Measurements from ENCODE around the gene RPS17. TPM values are rescaled to one million over a fixed set of nuclear protein-coding genes. Genes with fewer than 3 reads are reported as not detected.
"Not testable (repeated sequence)": the region's sequence is repeated elsewhere in the genome, so short reads cannot be mapped to it uniquely, and the experiment has no call there.

RPS17 gene
- total and polyA plus RNA-seq, 2 of the 4 experiments (the other 2 are of a cell fraction), result 2,617 to 4,201 TPM

DNA sequence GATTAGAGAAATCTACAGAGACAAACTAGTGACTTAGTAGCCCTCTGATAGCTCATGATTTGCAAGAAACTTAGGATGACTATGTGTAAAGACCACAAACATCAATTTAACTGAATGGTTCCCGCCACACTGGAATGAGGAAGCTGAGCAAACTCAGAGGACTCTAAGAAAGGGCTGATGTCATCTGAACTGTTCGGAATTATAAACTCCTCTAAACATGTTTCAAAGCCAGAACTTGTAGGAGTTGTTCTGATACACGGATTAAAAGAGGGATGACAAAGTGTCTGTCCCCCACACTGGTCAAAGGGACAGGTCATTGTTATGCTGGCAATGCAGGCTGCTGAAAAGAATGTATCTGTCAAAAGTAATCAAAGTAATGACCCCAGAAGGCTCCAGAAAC lies 34.4 kb downstream of the RPS17 start:
- H3K14ac ChIP-seq (replicated peaks; ENCODE audit: low read depth, low read length); H4K8ac ChIP-seq (ENCODE audit: low read depth in 2 of 2, low read length in 2 of 2); H2AK9ac ChIP-seq (replicated peaks; ENCODE audit: low read depth, low read length, poor library complexity); BruUV-seq (replicated peaks); H4K5ac ChIP-seq (ENCODE audit: low read depth, low read length); intact Hi-C loops (cut with micrococcal nuclease); H3K79me1 ChIP-seq (ENCODE audit: low read depth in 1 of 2, low read length in 2 of 2); H2BK15ac ChIP-seq (ENCODE audit: low read depth, low read length); H3K9me3 ChIP-seq (ENCODE audit: control insufficient read depth, insufficient read depth, low read length); H3K9ac ChIP-seq (ENCODE audit: low read depth, low read length); H3K23ac ChIP-seq (ENCODE audit: low read depth, low read length); POLR2A ChIA-PET (ENCODE audit: unreplicated experiment); H3K56ac ChIP-seq (ENCODE audit: extremely low read depth, insufficient read depth, low read length); H2BK20ac ChIP-seq (ENCODE audit: low read depth, low read length); H3K9me1 ChIP-seq (ENCODE audit: insufficient read depth, low read length); DNase-seq; H3K27me3 ChIP-seq (ENCODE audit: control insufficient read depth, insufficient read depth, low read length); H2BK120ac ChIP-seq (ENCODE audit: low read depth, low read length); H4K91ac ChIP-seq (ENCODE audit: insufficient read depth, low read depth, low read length); H2AK5ac ChIP-seq (ENCODE audit: low read depth, low read length); in situ Hi-C loops (cut with MboI; ENCODE audit: low sequenced_read_pairs); H3K4ac ChIP-seq (ENCODE audit: low read depth, low read length); dilution Hi-C loops (cut with HindIII; ENCODE audit: low sequenced_read_pairs, unreplicated experiment); H3K36me3 ChIP-seq (ENCODE audit: control insufficient read depth, insufficient read depth, low read length); H4K20me1 ChIP-seq (ENCODE audit: insufficient read depth, low read length); H3K27ac ChIP-seq (ENCODE audit: insufficient read depth, low read length); H3K4me1 ChIP-seq (ENCODE audit: control insufficient read depth, insufficient read depth, low read length); CTCF ChIA-PET; H3K18ac ChIP-seq (ENCODE audit: low read depth, low read length); H3K4me2 ChIP-seq (ENCODE audit: low read depth, low read length); H3K4me3 ChIP-seq (ENCODE audit: insufficient read depth, low read depth, low read length); H2BK5ac ChIP-seq (ENCODE audit: low read depth, low read length, poor library complexity, severe bottlenecking); H2AFZ ChIP-seq (replicated peaks; ENCODE audit: low read length, poor library complexity): not testable (repeated sequence)
- peak; percentile 82 for ATAC-seq (ENCODE audit: low read depth)
- no CpG with 5 or more reads among the region's 3 CpGs for WGBS, 2 experiments (ENCODE audit: extremely low coverage in 2 of 2, insufficient read length in 1 of 2)

DNA sequence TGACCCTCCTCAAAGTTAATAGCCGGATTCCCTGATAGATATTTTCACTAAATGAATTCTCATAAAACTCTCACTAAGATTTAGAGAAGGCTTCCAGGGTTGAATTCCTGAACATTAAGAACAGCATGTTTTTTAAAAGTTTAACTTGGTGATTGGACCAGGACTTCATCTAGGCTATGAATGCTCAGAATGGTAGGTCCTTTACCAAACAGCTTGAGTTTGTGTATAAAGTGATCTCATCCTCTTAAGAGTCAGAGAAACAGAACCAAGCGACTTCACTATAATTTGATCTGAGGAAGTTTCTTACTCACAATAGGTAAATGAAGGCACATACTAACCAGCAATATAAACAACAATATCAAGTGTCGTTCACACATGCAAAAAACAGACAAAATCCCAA lies 36.2 kb downstream of the RPS17 start:
- H3K56ac ChIP-seq (ENCODE audit: extremely low read depth, insufficient read depth, low read length); BruUV-seq (replicated peaks); H3K23ac ChIP-seq (ENCODE audit: low read depth, low read length); H3K36me3 ChIP-seq (ENCODE audit: control insufficient read depth, insufficient read depth, low read length); H3K18ac ChIP-seq (ENCODE audit: low read depth, low read length); H2BK15ac ChIP-seq (ENCODE audit: low read depth, low read length); dilution Hi-C loops (cut with HindIII; ENCODE audit: low sequenced_read_pairs, unreplicated experiment); CTCF ChIA-PET; DNase-seq; H3K9me1 ChIP-seq (ENCODE audit: insufficient read depth, low read length); POLR2A ChIA-PET (ENCODE audit: unreplicated experiment); H3K4ac ChIP-seq (ENCODE audit: low read depth, low read length); H3K4me3 ChIP-seq (ENCODE audit: insufficient read depth, low read depth, low read length); H4K5ac ChIP-seq (ENCODE audit: low read depth, low read length); H2BK5ac ChIP-seq (ENCODE audit: low read depth, low read length, poor library complexity, severe bottlenecking); H2BK120ac ChIP-seq (ENCODE audit: low read depth, low read length); H4K91ac ChIP-seq (ENCODE audit: insufficient read depth, low read depth, low read length); H4K20me1 ChIP-seq (ENCODE audit: insufficient read depth, low read length); H2AFZ ChIP-seq (replicated peaks; ENCODE audit: low read length, poor library complexity); H3K9me3 ChIP-seq (ENCODE audit: control insufficient read depth, insufficient read depth, low read length); H3K14ac ChIP-seq (replicated peaks; ENCODE audit: low read depth, low read length); H3K27ac ChIP-seq (ENCODE audit: insufficient read depth, low read length); H3K4me1 ChIP-seq (ENCODE audit: control insufficient read depth, insufficient read depth, low read length); H3K79me1 ChIP-seq (ENCODE audit: low read depth in 1 of 2, low read length in 2 of 2); H4K8ac ChIP-seq (ENCODE audit: low read depth in 2 of 2, low read length in 2 of 2); in situ Hi-C loops (cut with MboI; ENCODE audit: low sequenced_read_pairs); H3K4me2 ChIP-seq (ENCODE audit: low read depth, low read length); H2AK5ac ChIP-seq (ENCODE audit: low read depth, low read length); H3K27me3 ChIP-seq (ENCODE audit: control insufficient read depth, insufficient read depth, low read length); H3K9ac ChIP-seq (ENCODE audit: low read depth, low read length); intact Hi-C loops (cut with micrococcal nuclease); H2BK20ac ChIP-seq (ENCODE audit: low read depth, low read length); H2AK9ac ChIP-seq (replicated peaks; ENCODE audit: low read depth, low read length, poor library complexity): not testable (repeated sequence)
- ATAC-seq (ENCODE audit: low read depth), result peak; percentile 67
- WGBS, 2 experiments (ENCODE audit: extremely low coverage in 2 of 2, insufficient read length in 1 of 2), result no CpG with 5 or more reads among the region's 3 CpGs

Measured in IMR-90 (cell line).